HS-5 (cell line): ENCODE measurements around the gene USP2.

ENCODE experiments used
- DNase-seq: peaks from one replicate; pipeline ENCODE4 v3.0.0-alpha.2; 2012; ENCODE audit warnings: low read depth

The USP2 gene

DNA sequence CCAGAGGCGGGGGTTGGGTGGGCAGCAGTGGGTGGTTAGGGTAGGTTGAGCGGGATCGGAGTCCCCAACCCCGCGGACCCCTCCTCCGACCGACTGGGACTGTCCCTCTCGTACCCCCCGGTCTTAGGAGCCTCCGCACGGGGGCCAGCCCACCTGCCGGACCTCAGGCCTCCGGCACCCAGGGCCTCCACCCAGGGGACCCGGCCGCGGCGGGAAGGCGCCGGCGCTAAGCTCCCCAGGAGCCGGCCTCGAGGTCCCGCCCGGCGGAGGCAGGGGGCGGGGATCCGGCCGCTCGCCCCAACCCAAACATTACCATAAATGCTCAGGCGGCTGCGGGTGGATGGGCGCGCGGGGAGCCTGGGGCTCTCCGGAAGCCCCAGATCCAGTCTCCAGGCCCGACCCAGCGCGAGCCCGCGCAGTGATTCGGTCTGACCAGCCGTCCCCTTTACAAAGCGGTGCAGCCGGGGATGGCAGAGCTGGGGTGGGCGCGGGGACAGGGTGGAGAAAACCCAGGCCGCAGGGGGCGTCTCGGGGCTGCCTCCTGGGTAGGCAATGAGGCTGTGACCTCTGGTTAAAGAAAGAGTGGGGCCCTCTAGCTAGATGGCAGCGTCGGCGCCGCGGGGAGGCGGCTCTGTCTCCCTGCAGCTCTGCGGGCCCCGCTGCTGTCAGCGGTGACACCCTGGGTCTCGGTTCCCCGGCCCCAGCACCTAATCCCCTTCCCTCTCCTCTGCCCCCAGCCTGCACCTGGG is 60.5 kb downstream of the USP2 start:
- no peak for DNase-seq

DNA sequence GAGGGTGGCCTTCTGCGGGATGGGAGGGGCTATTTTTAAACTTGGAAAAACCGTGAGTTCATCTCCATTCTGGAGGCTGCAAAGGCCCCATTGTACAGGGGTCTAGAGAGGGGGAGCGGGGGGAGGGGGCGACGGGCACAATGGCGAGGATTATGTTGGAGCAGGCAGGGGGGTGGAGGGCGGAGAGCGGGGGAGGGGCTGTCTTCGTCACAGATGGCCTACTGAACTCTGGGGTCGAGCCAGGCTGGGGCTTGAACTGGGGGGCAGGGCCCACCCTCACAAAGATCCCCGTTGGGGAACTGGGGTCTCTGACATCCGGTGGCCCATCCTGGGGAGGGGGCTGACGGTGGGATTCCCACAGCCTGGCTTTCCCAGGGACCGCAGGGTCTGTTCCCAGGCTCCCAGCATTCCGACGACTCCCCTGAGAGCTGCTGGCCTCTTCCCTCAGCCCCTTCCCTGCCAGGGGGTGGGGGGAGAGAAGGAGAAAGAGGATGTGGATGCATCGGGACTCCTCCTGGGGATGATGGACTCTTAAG is 61.2 kb downstream of the USP2 start:
- DNase-seq: no peak

DNA sequence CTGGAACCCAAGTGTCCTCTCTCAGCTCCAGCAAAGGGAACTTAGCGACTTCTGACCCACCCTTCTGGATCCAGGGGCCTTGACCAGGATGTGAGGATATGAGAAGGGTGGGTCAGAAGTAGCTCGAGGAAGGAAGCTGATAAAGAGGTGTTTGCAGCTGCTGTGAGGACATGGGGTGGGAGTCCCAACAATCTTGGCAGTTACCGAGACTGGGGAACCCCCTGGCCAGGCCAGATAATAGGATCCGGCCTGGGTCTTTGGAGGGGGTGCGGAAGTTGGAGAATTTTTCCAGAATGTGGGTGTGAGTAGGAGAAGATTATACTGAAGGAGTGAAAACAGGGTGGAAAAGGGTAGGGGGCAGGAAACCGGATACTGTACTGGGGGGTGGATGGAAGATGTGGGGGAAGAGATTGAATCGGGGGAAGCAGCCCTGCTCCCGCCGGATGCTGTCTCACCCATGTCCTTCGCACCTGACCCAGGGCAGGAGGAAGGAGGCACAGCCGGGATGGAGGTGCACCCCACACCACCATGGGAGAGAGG is 61.7 kb downstream of the USP2 start:
- DNase-seq: no peak

DNA sequence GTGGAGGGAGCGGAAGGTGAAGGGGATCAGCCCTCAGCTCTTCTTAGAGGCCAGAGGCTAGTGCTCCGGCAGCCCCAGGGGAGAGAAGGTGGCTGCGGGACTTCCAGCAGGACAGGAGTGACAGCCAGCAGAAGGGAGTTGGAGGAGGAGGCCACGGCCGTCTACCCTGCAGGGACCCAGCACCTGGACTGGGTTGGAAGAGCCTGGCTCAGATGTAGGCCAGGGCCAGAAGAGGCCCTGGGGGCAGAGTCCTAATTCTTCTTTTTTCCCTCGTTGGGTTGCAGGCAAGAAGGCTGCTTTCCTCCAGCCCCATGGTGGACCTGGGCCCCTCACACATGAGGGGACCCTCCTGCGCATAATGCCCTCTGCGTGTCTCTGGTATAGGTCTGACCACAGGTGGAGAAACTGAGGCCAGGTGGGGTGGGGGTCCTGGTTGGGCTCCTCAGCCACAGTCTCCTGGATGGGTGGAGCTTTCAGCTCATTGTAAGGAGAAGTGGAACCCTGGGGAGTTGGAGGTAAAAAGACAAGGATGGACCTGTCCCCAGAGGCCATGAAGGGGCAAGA is 62.3 kb downstream of the USP2 start:
- no peak for DNase-seq

DNA sequence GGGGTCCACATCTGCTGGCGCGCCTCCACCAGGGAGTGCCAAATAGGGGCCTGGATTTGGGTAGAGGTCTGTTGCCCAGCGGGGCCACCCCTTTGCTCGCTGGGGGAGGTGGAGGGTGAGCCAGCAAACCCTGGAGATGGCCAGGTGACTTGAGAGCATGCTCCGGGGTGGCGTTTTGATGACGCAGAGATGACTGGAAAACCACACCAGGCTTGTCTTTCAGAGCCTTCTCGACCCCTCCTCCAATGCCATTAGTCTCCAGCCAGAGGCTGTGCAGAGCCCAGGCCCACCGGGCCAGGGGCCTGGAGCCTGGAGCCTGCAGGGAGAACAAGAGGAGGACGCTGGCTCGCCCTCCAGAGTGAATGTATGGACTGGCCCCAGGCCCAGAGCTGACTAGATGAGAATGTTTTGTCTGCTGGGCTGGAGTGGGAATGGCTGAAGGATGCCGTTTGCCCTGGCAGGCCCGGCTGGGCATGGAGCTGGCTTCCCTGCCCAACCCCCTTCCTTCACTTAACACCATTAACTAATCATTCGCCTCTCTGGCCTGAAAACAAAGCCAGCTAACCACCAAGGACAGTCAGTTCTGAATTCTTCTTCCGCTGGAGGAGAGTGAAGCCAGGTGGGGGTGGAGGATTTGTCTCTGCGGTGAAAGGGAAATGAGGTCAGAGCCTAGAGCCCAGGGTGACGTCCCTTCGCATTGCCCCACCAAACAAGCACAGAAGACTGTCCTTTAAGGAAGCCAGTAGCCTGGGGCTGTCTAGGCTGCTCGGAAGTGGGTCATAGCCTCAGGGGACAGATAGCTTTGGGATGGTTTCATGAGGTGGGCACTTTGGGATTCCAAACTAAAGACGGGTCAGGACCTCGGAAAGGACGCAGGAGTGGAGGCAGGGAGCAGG is 63.0 kb downstream of the USP2 start:
- DNase-seq: no peak

DNA sequence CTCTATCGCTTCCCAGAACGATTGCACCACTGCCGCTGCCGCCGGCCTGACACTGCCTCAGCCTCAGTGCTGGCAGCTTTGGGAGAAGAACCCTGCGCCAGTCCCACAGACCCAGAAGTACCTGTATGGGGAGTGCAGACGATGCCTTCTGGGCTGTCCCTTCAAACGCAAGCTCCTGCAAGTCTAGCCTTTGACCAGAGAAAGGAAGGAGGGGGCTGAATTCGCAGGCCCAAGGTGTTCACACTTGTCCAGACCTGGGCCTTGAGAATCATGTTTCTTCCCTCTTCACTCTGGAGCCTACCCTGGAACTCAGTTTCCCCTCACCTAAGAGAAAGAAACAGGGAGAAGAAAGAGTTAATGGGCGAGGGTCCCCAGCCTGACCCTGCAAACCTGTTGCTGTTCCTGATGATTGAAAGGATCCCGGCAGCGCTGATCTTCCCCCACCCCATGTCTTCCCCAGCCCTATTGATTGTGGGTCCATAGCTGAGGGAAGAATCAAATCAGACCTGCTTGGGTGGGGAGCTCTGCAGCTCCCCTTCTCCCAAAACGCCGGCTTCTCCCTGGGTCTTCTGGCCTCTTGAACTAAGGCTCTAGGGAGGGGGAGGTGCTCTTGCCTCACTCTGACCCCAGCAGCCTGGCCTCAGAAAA is 63.8 kb downstream of the USP2 start:
- no peak for DNase-seq

DNA sequence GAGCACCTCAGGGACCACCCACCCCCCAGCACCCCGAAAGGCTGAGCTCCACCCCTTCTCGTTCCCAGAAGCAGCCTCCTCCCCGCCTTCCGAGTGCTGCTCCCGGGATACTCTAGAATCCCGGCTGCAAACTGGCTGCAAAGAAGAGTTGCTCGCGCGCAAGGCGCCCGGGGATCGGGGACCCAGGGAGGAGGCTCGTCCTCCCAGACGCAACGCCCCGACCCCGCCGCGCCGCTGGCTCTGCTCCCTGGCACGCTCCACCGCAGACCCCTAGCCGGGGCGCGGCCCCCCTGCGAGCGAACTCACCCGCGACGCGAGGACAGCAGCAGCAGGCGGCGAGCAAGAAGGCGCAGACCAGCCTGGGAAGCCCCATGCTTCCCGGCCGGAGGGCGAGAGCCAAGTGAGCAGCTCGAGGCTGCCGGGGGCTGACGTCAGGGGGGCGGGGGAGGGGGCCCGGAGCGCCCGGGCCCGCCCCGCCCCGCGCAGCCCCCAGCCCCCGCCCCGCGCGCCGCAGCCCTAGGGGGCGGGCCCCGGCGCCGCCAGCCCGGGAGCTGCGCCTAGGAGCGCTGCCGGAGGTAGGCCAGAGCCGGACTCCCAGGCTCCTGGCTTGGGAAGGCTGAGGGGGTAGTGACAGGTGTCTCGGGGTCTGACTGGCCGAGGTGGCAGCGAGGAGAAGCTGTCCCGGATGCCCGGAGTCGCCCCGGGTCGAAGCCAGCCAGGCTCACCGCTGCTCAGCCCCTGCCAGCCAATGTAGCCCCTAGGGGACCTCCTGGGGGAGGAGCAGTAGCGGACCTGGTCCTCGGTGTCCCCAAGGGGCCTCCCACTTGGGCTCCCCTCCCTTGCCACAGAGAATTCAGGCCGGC is 64.5 kb downstream of the USP2 start, which contains the start of gene MCAM:
Gene MCAM, minus strand, starts transcription at position 402 of the 863 bp plus-strand sequence. Its CDS starts 29 bp downstream, at position 373.
- DNase-seq: no peak

DNA sequence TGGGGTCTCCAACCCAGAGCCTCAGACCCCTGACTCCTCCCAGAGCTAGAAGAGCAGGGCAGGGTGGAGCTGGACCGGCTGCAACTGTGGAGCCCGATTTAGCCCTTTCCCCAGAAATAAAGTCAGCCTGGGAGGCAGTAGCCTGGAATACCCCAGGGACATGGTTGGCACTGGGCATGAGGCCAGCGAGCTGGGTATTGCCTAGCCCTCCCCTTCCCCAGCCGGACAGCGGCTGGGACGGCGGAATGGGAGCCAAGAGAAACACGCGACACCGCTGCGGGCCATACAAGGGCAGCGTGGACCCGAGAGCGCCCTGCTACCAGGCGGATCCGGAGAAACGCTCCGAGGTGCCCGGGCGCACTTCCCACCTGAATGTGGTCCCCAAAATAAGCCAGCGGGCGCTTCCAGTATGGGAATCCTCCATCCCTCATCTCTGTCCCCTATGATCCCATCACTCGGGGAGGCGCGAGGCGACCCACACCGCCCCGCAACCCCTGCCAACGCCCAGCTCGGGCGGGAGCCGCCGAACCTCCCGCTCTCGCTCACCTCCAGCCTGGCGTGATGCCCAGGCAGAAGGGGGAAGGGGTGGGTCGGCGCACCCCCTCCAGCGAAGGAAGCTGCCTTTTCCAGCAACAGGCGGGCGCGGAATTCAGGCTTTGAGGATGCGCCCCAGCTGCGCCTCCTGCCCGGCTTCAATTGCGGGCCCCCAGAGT is 65.3 kb downstream of the USP2 start:
- DNase-seq: no peak

DNA sequence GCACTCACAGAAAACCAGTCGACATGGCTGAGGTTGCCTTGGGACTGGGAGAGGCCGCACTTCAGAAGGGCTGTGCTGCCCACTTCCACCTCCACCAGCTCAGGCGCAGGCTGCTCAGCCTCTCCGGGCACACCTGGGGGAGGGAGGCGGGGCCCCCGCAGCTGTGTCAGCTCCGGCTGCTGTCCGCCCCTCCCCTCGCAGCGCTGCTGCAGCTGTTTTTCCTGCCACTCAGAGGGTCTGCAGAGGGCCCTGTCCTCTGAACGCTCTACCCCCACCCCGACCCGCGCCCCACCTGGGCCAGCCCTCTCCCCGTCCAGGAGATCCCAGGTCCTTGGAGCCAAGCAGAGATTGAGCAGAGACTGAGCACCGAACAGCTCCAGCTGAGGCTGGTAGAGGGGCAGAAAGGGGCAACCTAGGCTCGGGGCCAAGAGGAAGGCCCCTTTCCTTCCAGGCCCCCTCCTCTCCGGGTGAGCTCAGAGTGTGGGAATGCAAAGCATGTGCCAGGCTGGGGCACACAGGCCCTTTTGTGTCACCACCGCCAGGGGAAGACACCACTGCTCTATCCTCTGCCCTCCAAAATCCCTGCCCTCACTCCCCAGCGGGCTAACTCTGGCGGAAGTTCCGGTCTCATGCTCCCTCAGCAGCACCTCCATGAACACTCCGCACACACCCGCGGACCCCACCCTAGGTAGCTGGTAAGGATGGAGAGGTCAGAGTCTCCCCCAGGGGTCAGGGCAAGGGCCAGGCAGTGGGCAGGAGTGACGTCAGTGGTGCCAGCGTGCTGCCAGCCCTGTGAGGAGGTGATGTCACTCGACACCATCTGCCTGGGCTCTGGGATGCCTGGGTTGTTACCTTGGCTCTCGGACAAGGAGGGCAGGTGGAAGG is 66.1 kb downstream of the USP2 start:
- no peak for DNase-seq

DNA sequence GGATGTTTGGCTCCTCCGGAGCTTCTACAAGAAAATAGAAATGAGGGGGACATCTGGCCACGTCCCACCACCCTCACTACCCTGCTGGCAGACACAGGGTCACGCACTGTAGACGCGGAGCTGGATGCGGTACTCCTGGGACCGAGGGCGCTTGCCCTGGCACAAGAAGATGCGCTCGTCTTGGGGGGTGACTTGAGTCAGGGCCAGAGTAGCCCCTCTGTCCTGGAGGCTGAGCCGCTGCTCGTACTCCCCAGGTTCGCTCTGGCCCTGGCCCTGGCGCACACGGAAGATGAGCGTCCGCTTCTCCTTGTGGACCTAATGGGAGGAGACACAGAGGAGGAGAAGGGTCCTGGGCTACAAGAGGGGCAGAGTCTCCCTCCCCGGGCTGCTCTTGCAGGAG is 66.8 kb downstream of the USP2 start:
- no peak for DNase-seq

DNA sequence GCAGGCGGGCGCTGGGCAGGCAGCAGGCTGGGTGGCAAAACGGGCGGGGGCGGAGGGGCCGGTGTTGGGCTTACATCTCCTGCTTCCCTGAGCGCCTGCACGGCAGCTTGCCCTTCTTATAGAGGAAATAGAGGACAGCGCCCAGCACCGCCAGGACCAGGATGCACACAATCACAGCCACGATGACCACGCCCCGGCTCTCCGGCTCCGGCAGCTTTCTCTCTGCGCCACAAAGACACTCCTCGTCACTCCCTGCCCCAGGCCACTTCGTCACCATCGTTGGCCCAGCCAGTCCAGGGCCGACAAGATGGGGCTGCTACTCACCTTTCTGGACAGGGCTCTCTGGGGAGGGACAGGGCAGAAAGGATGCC is 70.8 kb downstream of the USP2 start:
- no peak for DNase-seq

DNA sequence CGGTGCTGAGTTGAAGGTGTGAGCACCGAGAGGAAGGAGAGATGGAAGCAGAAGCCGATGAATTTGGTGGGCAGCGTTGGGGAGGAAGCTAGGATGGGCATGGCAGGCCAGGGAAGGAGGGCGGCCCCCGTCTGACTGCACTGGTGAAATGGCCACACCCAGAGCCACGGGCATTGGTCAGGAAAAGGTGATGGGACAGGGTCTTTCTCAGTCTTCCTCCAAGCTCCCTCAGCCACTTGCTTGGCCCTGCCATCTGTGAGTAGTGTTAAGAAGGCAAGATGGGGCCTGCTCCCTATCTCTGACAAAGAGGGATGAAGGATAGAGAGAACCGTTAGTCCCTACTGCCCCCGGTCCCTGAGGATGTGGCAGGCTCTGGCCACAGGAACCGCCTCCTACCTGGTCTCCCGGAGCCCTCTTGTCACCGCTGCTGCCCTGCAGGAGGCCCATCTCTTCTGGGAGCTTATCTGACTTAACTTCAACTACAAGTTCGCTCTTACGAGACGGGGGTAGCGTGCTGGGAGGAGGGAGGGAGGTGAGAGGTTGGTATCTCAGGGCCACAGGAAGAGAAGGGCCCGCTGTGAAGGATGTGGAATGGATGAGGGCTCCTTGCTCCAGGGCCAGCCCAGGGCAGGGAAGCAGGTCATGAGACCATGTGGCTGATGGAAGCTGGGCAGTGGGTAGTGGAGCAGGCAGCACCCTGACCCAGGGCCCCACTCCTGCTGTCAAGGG is 71.4 kb downstream of the USP2 start:
- no peak for DNase-seq

DNA sequence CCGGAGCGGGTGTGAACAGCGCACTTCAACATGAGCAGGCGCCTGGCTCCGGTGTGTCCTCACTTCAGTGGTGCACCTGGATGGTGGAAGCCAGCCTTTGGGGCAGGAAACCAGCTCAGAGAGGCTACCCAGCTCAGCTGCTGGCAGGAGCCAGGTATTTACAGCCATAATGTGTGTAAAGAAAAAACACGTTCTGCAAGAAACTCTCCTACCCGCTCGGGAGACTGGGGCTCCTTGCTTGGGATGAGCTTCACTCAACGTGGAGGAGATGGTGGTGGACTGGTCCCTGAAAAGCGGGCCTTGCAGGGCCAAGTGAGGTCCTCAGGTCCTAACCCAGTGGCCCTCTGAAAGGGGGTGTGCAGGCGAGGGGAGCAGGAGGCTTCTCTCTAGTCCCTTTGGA is 72.1 kb downstream of the USP2 start:
- DNase-seq: no peak

DNA sequence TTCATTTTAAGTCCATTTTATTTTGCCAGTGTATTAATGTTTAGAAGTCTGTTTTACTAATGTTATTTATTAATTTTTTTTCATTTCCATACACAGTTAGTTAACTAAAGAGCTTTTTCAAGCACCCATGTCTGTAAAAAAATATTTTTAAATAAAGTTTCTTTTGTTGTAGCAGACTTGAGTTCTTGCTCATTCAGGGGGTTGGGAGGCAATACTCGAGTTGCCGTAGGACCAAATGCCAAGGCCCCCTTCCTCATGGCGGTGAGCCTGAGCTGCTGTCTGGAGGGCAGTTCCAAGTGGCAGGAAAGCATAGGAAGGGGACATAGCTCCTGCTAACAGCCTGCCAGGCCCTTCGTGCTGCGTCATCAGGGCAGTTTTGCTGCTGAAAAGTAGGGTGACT is 73.5 kb downstream of the USP2 start:
- no peak for DNase-seq

DNA sequence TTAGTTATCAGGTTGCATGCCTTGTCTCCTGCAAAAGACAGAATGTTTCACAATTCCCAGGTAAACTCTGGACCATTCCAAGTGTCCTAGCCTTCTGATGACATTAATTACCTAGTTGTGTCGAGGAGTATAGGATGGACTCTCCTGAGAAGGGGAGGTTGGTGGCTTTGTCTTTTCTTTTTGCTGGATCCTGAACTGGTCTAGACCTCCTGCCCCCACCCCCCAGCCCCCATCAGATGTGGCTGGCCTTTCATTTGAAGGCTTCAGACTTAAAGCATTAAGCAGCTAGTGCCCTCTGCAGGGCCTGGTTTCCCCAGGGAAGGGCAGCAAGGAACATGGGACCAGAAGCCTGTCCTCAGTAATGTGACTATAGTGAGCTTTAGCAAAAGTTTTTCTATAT is 74.3 kb downstream of the USP2 start:
- no peak for DNase-seq

DNA sequence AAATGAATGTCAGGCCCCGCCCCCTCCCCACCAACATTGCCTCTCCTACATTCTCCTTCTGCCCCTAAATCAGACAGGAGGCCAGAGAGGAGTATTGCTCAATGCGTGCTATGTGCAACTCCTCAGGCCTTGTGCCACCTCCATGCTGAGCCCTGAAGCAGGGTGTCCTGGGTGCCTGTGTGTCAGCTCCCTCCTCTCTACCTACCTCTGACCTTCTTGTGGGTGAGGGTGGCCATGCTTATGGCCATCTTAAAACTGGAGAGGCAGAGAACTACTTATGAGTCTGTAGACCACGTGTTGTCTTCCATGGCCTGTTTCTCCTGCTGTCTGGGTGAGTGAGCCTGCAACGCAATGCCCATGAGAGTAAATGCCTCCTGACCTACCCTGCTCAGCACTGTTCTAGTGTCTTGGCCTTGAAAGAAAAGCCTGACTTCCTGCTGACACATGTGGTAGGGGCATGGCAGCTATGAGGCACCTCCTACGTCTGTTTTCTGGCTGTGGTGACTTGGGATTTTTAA is 75.1 kb downstream of the USP2 start:
- no peak for DNase-seq

DNA sequence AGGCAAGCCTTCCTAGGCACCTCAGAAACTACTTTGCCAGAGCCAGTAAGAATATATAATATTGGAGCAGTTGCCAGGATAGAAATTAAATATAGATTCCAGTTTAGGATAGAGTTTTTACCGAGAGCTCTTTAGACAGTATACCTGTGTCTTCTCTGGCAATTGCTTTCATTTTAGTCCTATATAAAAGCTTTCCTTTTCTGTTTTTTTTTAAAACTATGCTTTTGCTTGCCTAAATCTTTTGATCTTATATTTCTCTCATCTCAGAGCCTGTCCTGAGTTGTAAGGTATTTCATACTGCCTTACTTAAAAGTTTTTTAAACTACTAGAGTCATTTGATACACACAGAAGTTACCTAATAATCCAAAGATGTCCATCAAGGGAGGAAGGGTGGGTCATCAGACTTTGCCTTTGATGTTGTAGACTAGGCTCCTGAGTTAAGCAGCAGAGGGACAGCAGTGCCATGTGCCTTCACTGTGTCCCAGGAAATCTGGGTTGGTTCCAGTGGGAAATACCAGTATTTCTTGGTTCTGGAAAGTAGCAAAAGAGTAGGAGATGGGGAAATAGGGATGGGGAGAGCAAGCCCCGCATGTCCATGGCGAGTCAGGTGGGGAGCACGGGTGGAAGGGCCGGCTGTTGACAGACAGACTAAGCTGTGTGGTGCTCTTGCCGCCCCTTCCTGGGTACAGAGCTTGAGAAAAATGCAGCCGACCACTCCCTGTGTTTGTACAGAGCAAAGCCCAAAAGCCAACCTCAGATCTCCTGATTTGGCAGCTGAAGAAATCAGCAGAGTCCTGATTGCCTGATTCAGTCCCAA is 75.7 kb downstream of the USP2 start:
- DNase-seq: no peak
